Lower lobe of right lung (tissue), 2 donors: ENCODE data around the gene FXYD7. TPM values are rescaled to one million over a fixed set of nuclear protein-coding genes. Genes with fewer than 3 reads are reported as not detected.

Experiments
- ATAC-seq, 2 donors: fragments of 200-7000 bp; cut with Tn5 transposase; one replicate each; pipeline ENCODE4 v1.9.1; 2020 to 2022; ENCODE audit warnings: mild to moderate bottlenecking in 2 of 2, moderate library complexity in 2 of 2
- DNase-seq: peaks from one replicate; pipeline ENCODE4 v3.0.0-alpha.2; 2020
- H3K27ac ChIP-seq: fragments of 200-600 bp; one replicate; pipeline ENCODE4 v1.8.0; 2022
- H3K27me3 ChIP-seq: fragments of 200-600 bp; one replicate; pipeline ENCODE4 v1.8.0; 2022; ENCODE audit warnings: low read depth
- H3K36me3 ChIP-seq: fragments of 200-600 bp; one replicate; pipeline ENCODE4 v1.8.0; 2022; ENCODE audit warnings: mild to moderate bottlenecking
- H3K4me1 ChIP-seq: fragments of 200-600 bp; one replicate; pipeline ENCODE4 v1.8.0; 2022
- H3K4me3 ChIP-seq: fragments of 200-600 bp; one replicate; pipeline ENCODE4 v1.8.0; 2022; ENCODE audit warnings: mild to moderate bottlenecking
- H3K9me3 ChIP-seq: fragments of 200-600 bp; one replicate; pipeline ENCODE4 v1.8.0; 2022
- intact Hi-C: fragments of 100-400 bp; cut with DNase I; formaldehyde crosslinking; loops from one replicate; pipeline ENCODE4 v1.11.0; 2022
- total RNA-seq: library from RNA; stranded (reverse); fragmentation: NEBNext Ultra II Directional; extraction: Animal tissue kit (Norgen Biotek cat#: 25700); gene quantifications from one replicate; pipeline ENCODE4 v1.2.1, GENCODE V29; 2021
- TF ChIP-seq, protein P1 (sequence below): fragments of 200-600 bp; IDR thresholded peaks from one replicate; pipeline ENCODE4 v1.8.0; 2022; ENCODE audit warnings: antibody characterized with exemption, mild to moderate bottlenecking
- donor health status: DM: no; HTN: yes; CAD: no; lungs with severe emphysema.

FXYD7 gene
- total RNA-seq, 1 donor from 2014 or later, result not detected

DNA sequence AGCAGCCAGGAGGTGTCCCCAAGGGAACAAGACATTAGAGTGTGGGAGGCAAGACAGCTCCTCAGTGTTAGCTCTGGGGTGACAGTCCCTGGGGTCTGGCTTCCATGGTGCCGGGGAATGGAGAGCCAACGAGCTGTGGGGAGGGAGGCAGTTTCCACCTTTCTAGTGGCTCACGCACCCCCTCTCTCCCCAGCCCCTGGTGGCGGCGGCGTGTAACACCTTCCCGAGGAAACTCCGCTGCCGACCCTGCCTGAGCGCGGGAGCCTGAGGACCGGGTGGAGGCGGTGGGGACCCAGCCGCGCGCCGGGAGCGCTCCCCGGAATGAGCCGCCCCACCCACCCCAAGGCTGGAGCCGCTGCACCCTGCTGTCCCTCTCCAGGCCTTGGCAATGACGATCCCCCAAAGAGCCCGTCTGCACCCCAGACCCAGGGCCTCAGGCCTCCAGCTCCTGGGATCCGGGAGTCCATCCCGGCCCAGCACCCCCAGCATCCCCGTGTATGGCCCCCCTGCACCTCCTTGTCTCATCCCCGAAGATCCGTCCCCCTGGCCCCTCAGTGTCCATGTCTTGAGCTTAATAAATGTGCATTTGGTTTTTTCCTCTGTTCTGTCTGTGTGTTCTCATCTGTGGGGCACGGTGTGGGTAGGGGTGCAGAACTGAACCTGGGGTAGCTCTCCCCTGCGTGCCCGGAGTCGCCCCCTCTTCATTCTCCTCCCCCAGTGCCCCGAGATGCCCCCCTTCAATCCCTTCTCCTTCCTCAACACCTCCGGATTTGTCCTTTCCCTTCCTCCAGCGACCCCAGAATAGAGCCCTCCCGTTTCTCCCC, 10.9 kb downstream of the FXYD7 start:
- peak overlapping the region; percentile 80 for H3K4me3 ChIP-seq
- H3K36me3 ChIP-seq, result peaks cover 21% of the 10 kb centered on the region
- ATAC-seq (peak; percentile 74 to 82), DNase-seq (peak; percentile 68)
- intact Hi-C loops, result no loop called here
- peaks cover 3% of the 10 kb centered on the region for H3K27me3 ChIP-seq
- TF ChIP-seq, protein P1, sequence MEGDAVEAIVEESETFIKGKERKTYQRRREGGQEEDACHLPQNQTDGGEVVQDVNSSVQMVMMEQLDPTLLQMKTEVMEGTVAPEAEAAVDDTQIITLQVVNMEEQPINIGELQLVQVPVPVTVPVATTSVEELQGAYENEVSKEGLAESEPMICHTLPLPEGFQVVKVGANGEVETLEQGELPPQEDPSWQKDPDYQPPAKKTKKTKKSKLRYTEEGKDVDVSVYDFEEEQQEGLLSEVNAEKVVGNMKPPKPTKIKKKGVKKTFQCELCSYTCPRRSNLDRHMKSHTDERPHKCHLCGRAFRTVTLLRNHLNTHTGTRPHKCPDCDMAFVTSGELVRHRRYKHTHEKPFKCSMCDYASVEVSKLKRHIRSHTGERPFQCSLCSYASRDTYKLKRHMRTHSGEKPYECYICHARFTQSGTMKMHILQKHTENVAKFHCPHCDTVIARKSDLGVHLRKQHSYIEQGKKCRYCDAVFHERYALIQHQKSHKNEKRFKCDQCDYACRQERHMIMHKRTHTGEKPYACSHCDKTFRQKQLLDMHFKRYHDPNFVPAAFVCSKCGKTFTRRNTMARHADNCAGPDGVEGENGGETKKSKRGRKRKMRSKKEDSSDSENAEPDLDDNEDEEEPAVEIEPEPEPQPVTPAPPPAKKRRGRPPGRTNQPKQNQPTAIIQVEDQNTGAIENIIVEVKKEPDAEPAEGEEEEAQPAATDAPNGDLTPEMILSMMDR, result peak; percentile 62
- H3K27ac ChIP-seq, result peak overlapping the region; percentile 82
- H3K4me1 ChIP-seq, result peaks cover 21% of the 10 kb centered on the region
- no peaks in the 10 kb centered on the region for H3K9me3 ChIP-seq

DNA sequence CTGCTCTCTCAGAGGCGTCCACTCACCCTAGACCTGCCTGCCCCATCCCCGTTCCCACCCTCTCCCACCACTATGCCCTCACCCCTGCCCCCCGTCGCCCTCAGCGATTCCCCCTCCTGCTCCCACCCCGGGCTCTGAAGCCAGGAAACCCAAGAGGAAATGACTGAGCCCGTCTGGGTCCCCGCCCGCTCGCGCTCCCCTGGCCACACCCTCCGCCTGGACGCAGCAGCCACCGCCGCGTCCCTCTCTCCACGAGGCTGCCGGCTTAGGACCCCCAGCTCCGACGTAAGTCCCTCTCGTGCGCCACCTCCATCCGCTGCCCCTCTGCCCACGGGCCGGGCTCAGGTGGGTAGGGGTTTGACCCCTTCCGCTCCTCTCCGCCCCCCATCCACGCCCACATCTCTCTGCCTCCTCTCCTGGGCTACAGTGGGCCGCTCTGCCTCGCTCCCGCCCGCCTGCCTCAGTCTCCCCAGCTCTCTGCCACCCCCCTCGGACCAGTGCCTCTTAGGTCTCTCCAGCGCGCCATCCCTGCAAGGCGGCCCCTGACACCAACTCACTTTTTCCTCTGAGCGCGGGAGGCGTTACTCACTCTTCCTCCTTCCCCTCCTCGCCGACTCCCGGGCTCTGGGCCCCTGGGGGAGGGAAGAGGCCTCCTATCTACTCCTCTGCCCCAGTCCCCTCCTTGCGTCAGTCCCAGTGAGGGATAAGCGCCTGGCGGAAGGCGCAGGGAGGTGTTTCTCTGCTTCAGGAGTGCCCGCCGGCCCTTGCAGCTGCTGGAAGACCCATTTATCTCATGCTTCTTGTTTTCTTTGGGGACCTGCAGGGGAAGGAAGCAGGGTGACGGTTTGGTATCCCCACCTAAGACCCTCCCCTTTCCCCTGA, 11.7 kb downstream of the FXYD7 start, which contains the start of gene FXYD5:
TSS of gene FXYD5 (plus strand) at position 211 of the 882 bp plus-strand sequence. CDS start 816 bp downstream, outside the sequence.
- H3K9me3 ChIP-seq, result no peaks in the 10 kb centered on the region
- intact Hi-C loops, result no loop called here
- peaks cover 30% of the 10 kb centered on the region for H3K36me3 ChIP-seq
- peak; percentile 89 to 92 for ATAC-seq
- H3K4me1 ChIP-seq, result peaks cover 21% of the 10 kb centered on the region
- peak; percentile 84 for DNase-seq
- H3K27me3 ChIP-seq, result peaks cover 3% of the 10 kb centered on the region
- peak within 1 kb of the TSS; percentile 82 for H3K27ac ChIP-seq
- TF ChIP-seq, protein P1, result no peak
- H3K4me3 ChIP-seq, result peak within 1 kb of the TSS; percentile 80

DNA sequence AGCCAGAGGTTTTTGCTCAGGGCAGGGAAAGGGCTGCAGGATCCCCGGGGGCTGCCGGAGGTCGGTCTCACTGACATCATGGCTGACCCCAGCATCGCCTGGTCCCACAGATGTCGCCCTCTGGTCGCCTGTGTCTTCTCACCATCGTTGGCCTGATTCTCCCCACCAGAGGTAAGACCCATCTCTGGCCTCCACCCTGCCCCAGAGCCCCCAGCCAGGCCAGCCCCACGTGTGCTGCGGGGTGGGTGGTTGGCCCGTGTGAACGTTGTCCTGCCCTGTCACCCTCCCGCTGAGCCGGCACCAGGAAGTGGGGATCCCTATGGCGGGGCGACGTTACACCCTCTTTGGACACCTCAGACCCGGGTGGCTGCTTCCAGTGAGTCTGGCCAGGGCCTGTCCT, 12.4 kb downstream of the FXYD7 start:
- peaks cover 36% of the 10 kb centered on the region for H3K36me3 ChIP-seq
- ATAC-seq, result peak; percentile 4 to 12
- TF ChIP-seq, protein P1, result no peak
- peak overlapping the region; percentile 82 for H3K27ac ChIP-seq
- intact Hi-C loops, result no loop called here
- H3K4me1 ChIP-seq, result peaks cover 21% of the 10 kb centered on the region
- peaks cover 3% of the 10 kb centered on the region for H3K27me3 ChIP-seq
- no peaks in the 10 kb centered on the region for H3K9me3 ChIP-seq
- peak overlapping the region; percentile 80 for H3K4me3 ChIP-seq
- no peak for DNase-seq

DNA sequence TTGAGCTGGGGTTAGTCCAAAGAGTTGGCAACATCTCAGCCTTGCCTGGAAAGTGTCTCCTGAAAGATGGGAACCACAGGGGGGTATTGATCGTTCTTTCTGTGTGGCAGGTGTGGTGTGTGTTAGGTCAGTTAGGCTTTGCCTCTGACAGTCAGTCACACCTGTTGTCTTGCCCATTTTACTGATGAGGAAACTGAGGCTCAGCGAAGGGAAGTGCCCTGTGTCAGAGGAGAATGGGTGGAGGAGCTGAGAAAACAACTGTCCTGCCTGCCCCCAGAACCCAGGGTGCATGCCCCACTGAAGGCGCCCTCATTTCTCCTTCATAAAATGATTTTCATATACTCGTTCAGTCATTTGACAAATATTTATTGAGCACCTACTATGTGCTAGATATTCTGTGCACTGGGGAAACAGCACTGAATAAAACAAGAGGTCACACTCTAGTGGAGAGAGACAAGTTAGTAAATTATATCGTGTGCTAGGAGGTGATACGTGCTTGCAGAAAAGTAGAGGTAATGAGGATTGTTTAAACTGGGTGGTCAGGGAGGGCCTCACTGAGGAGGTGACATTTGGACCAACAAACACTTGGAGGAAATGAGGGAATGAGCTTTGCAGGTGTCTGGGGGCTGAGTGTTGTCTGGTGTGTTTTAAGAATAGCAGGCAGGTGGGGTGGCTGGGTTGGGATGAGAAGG, 13.1 kb downstream of the FXYD7 start:
- Histone ChIP-seq H3K36me3 (peaks cover 41% of the 10 kb centered on the region), H3K4me3 (peak overlapping the region; percentile 80), H3K9me3 (no peaks in the 10 kb centered on the region), H3K27me3 (peaks cover 3% of the 10 kb centered on the region), H3K27ac (no peak overlapping the region), H3K4me1 (peaks cover 21% of the 10 kb centered on the region)
- intact Hi-C loops, result no loop called here
- TF ChIP-seq, protein P1, result no peak
- ATAC-seq (no peak), DNase-seq (no peak)

DNA sequence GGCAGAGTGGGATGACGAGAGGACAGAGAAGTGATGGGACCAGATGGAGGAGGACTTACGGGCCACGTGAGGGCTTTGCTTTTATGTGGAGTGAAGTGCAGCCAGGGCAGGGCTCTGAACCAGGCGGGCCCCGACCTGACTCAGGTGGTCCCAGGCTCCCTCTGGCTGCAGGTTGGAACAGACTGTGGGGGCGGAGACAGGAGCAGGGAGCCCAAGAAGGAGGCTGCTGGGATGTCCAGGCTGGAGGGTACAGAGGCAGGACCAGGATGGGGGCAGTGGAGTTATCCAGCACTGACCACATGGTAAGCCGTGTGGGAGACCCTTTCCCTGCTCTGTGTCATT, 13.6 kb downstream of the FXYD7 start:
- intact Hi-C loops, result no loop called here

More for the DNA sequence above, 13.6 kb downstream of the FXYD7 start:
- TF ChIP-seq, protein P1, result no peak
- Histone ChIP-seq H3K9me3 (no peaks in the 10 kb centered on the region), H3K4me1 (peaks cover 21% of the 10 kb centered on the region), H3K27ac (no peak overlapping the region), H3K36me3 (peaks cover 46% of the 10 kb centered on the region), H3K4me3 (no peak overlapping the region), H3K27me3 (peaks cover 3% of the 10 kb centered on the region)
- ATAC-seq (no peak), DNase-seq (no peak)
